Glutamatergic neuron (in vitro differentiated cells): ENCODE results near the gene FAF2. TPM values are rescaled to one million over a fixed set of nuclear protein-coding genes. Genes with fewer than 3 reads are reported as not detected.

Experiments
- DNase-seq: peaks from one replicate; pipeline ENCODE4 v3.0.0; 2022
- H3K27ac Mint-ChIP-seq: one replicate; pipeline ENCODE4 v1.8.0; 2020; ENCODE audit warnings: mild to moderate bottlenecking, mixed read lengths, inconsistent platforms; ENCODE audit not compliant: unreplicated experiment
- H3K27me3 Mint-ChIP-seq: one replicate; pipeline ENCODE4 v1.8.0; 2020; ENCODE audit warnings: mild to moderate bottlenecking, moderate library complexity, mixed read lengths, inconsistent platforms; ENCODE audit not compliant: unreplicated experiment
- H3K36me3 Mint-ChIP-seq: one replicate; pipeline ENCODE4 v1.8.0; 2020; ENCODE audit warnings: mild to moderate bottlenecking, mixed read lengths, inconsistent platforms; ENCODE audit not compliant: unreplicated experiment
- H3K4me1 Mint-ChIP-seq: one replicate; pipeline ENCODE4 v1.8.0; 2020; ENCODE audit warnings: mild to moderate bottlenecking, low read depth, mixed read lengths, inconsistent platforms; ENCODE audit not compliant: unreplicated experiment
- H3K4me3 Mint-ChIP-seq: one replicate; pipeline ENCODE4 v1.8.0; 2020; ENCODE audit warnings: mild to moderate bottlenecking, mixed read lengths, inconsistent platforms; ENCODE audit not compliant: unreplicated experiment
- H3K9me3 Mint-ChIP-seq: one replicate; pipeline ENCODE4 v1.8.0; 2020; ENCODE audit warnings: mild to moderate bottlenecking, moderate library complexity, mixed read lengths, inconsistent platforms; ENCODE audit not compliant: unreplicated experiment
- total RNA-seq: library from RNA; stranded (reverse); fragmentation: NEBNext Ultra II Directional; extraction: Animal tissue kit (Norgen Biotek cat#: 25700); gene quantifications from one replicate; pipeline ENCODE4 v1.2.1, GENCODE V29; 2021; ENCODE audit not compliant: unreplicated experiment
- TF ChIP-seq, protein P1 (sequence below): fragments of 200-600 bp; sonication (generic); IDR thresholded peaks from one replicate; pipeline ENCODE4 v1.5.0; 2021; ENCODE audit not compliant: partially characterized antibody, unreplicated experiment

The FAF2 gene
- total RNA-seq, 1 donor from 2014 or later: 52.9 TPM

DNA sequence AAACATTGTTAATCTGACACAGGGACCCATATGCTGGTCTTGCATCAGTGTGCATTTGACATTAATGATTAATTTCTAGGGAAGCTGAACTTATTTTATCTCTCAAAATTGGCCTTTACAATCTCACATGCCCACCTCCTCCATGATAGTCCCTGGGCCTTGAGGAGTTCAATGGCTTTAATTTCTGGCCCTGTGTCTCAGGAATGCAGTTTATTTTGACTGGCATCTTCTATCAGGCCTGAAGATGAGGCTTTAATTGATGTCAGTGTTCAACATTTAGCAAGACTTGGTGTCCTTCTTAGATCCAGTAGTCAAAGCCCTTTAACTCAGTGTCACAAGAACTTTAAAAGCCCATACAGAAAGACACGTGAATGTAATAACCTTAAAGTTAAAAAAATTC, 21.3 kb upstream of the FAF2 start:
- H3K27me3 Mint-ChIP-seq: peaks cover 2% of the 10 kb centered on the region
- no peak for DNase-seq
- H3K4me3 Mint-ChIP-seq: no peak overlapping the region
- H3K27ac Mint-ChIP-seq: no peak overlapping the region
- TF ChIP-seq, protein P1, sequence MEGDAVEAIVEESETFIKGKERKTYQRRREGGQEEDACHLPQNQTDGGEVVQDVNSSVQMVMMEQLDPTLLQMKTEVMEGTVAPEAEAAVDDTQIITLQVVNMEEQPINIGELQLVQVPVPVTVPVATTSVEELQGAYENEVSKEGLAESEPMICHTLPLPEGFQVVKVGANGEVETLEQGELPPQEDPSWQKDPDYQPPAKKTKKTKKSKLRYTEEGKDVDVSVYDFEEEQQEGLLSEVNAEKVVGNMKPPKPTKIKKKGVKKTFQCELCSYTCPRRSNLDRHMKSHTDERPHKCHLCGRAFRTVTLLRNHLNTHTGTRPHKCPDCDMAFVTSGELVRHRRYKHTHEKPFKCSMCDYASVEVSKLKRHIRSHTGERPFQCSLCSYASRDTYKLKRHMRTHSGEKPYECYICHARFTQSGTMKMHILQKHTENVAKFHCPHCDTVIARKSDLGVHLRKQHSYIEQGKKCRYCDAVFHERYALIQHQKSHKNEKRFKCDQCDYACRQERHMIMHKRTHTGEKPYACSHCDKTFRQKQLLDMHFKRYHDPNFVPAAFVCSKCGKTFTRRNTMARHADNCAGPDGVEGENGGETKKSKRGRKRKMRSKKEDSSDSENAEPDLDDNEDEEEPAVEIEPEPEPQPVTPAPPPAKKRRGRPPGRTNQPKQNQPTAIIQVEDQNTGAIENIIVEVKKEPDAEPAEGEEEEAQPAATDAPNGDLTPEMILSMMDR: no peak
- H3K36me3 Mint-ChIP-seq: peaks cover under 1% of the 10 kb centered on the region
- H3K9me3 Mint-ChIP-seq: peaks cover 6% of the 10 kb centered on the region
- H3K4me1 Mint-ChIP-seq: no peaks in the 10 kb centered on the region

- TF ChIP-seq, protein P1: no peak
- no peak overlapping the region for H3K27ac Mint-ChIP-seq
- no peaks in the 10 kb centered on the region for H3K4me1 Mint-ChIP-seq
- H3K4me3 Mint-ChIP-seq: no peak overlapping the region
- H3K36me3 Mint-ChIP-seq: peaks cover 7% of the 10 kb centered on the region
- peaks cover 10% of the 10 kb centered on the region for H3K9me3 Mint-ChIP-seq
- DNase-seq: no peak
- peaks cover 5% of the 10 kb centered on the region for H3K27me3 Mint-ChIP-seq
Measured at GRCh38 chr5:176427971-176428370, 20.2 kb upstream of the FAF2 start.

DNA sequence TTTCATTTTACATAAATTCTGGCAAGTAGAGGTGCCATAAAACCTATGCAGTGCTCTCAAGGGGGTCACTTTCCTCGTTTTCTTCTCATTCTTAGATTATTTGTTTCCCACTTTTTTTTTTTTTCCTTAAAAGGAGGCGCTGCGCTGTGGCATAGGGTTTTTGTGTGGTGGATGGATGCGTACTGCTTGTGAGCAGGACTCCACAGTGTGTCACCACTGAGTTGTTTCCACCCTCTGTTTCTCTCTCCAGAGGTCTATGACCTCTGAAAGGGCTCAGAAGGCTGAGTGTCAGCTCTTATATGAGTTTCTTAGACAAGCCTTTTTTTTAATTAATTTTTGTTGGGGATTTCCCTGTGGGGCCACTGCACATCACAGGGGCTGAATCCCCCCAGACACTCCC, 18.2 kb upstream of the FAF2 start:
- H3K27ac Mint-ChIP-seq: no peak overlapping the region
- TF ChIP-seq, protein P1: no peak
- H3K27me3 Mint-ChIP-seq: peaks cover 5% of the 10 kb centered on the region
- peaks cover 10% of the 10 kb centered on the region for H3K9me3 Mint-ChIP-seq
- no peak for DNase-seq
- H3K4me3 Mint-ChIP-seq: no peak overlapping the region
- H3K36me3 Mint-ChIP-seq: peaks cover 7% of the 10 kb centered on the region
- no peaks in the 10 kb centered on the region for H3K4me1 Mint-ChIP-seq

- H3K4me1 Mint-ChIP-seq: no peaks in the 10 kb centered on the region
- TF ChIP-seq, protein P1: no peak
- peaks cover 8% of the 10 kb centered on the region for H3K9me3 Mint-ChIP-seq
- no peak overlapping the region for H3K27ac Mint-ChIP-seq
- H3K27me3 Mint-ChIP-seq: peaks cover 4% of the 10 kb centered on the region
- peaks cover 7% of the 10 kb centered on the region for H3K36me3 Mint-ChIP-seq
- no peak overlapping the region for H3K4me3 Mint-ChIP-seq
- no peak for DNase-seq
Measured at GRCh38 chr5:176432707-176433106, 15.5 kb upstream of the FAF2 start.

DNA sequence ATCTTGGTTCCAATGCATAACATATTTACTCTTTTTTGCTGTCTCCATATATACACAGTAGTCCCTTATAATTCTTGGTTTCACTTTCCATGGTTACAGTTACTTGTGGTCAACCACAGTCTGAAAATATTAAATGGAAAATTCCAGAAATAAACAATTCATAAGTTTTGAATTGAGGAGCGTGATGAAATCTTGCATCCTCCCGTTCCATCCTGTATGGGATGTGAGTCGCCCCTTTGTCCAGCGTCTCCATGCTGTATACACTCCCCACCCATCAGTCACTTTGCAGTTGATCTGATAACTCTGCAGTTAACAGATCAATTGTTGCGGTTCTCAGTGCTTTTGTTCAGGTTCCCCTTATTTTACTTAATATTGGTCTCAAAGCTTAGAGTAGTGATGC, 11.5 kb upstream of the FAF2 start:
- H3K4me3 Mint-ChIP-seq: no peak overlapping the region
- peaks cover 7% of the 10 kb centered on the region for H3K36me3 Mint-ChIP-seq
- H3K27me3 Mint-ChIP-seq: peaks cover 4% of the 10 kb centered on the region
- DNase-seq: no peak
- TF ChIP-seq, protein P1: no peak
- H3K9me3 Mint-ChIP-seq: peaks cover 6% of the 10 kb centered on the region
- H3K4me1 Mint-ChIP-seq: peaks cover 2% of the 10 kb centered on the region
- H3K27ac Mint-ChIP-seq: no peak overlapping the region
